Measurements from ENCODE around the gene VN1R4.
"Not testable (repeated sequence)": the region's sequence is repeated elsewhere in the genome, so short reads cannot be mapped to it uniquely, and the experiment has no call there.

The VN1R4 gene

GRCh38 chr19:53275480-53275879 is 8.0 kb upstream of the VN1R4 start (continued):
- TF ChIP-seq PATZ1 (CRISPR knock-in tag; IDR thresholded peaks at IDR 0.05; ENCODE audit: borderline replicate concordance) (no peak), CSDC2 (CRISPR knock-in tag; IDR thresholded peaks at IDR 0.05) (no peak)

- TF ChIP-seq TCF4 (CRISPR knock-in tag; IDR thresholded peaks at IDR 0.05; ENCODE audit: borderline replicate concordance): no peak
- ATAC-seq: no peak
Observed at GRCh38 chr19:53272044-53272443, 4.5 kb upstream of the VN1R4 start.

- not testable (repeated sequence) for ATAC-seq
Observed at GRCh38 chr19:53269861-53270260, 2.3 kb upstream of the VN1R4 start.

GRCh38 chr19:53257715-53258342 is 9.7 kb downstream of the VN1R4 start, which contains the start of gene VN1R2:
VN1R2 (plus strand) TSS chr19:53258292; CDS start chr19:53258376, 84 bp downstream.
- ATAC-seq: not testable (repeated sequence)

GRCh38 chr19:53254411-53255341 is 12.8 kb downstream of the VN1R4 start, which contains the start of gene ZNF677:
ZNF677 (minus strand) TSS chr19:53254873; CDS start chr19:53251550, 3,323 bp downstream.
- TF ChIP-seq PPARA (CRISPR knock-in tag; IDR thresholded peaks at IDR 0.05; ENCODE audit: borderline replicate concordance) (no peak), POU6F1 (CRISPR knock-in tag; IDR thresholded peaks at IDR 0.05; ENCODE audit: borderline replicate concordance, low read depth) (no peak), TCF4 (CRISPR knock-in tag; IDR thresholded peaks at IDR 0.05; ENCODE audit: borderline replicate concordance) (no peak), ZFP30 (CRISPR knock-in tag; IDR thresholded peaks at IDR 0.05) (no peak), ZC3H10 (CRISPR knock-in tag; IDR thresholded peaks at IDR 0.05) (no peak), RARB (CRISPR knock-in tag; IDR thresholded peaks at IDR 0.05) (no peak), PATZ1 (CRISPR knock-in tag; IDR thresholded peaks at IDR 0.05; ENCODE audit: borderline replicate concordance) (no peak), CSRNP3 (CRISPR knock-in tag; IDR thresholded peaks at IDR 0.05) (no peak)
- TF ChIP-seq, protein P1, sequence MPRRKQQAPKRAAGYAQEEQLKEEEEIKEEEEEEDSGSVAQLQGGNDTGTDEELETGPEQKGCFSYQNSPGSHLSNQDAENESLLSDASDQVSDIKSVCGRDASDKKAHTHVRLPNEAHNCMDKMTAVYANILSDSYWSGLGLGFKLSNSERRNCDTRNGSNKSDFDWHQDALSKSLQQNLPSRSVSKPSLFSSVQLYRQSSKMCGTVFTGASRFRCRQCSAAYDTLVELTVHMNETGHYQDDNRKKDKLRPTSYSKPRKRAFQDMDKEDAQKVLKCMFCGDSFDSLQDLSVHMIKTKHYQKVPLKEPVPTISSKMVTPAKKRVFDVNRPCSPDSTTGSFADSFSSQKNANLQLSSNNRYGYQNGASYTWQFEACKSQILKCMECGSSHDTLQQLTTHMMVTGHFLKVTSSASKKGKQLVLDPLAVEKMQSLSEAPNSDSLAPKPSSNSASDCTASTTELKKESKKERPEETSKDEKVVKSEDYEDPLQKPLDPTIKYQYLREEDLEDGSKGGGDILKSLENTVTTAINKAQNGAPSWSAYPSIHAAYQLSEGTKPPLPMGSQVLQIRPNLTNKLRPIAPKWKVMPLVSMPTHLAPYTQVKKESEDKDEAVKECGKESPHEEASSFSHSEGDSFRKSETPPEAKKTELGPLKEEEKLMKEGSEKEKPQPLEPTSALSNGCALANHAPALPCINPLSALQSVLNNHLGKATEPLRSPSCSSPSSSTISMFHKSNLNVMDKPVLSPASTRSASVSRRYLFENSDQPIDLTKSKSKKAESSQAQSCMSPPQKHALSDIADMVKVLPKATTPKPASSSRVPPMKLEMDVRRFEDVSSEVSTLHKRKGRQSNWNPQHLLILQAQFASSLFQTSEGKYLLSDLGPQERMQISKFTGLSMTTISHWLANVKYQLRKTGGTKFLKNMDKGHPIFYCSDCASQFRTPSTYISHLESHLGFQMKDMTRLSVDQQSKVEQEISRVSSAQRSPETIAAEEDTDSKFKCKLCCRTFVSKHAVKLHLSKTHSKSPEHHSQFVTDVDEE (CRISPR knock-in tag; IDR thresholded peaks at IDR 0.05): no peak
- ATAC-seq: peak; percentile 99

GRCh38 chr19:53246498-53246897 is 21.0 kb downstream of the VN1R4 start:
- TF ChIP-seq ARNTL (CRISPR knock-in tag; IDR thresholded peaks at IDR 0.05; ENCODE audit: borderline replicate concordance, low read depth): no peak
- ATAC-seq: no peak
